IPS-15b (cell line): ENCODE results near the gene TOP3B.

Source experiments
- H3K27me3 ChIP-seq: one replicate; pipeline ENCODE4 v1.6.1; 2013; ENCODE audit warnings: low read length; ENCODE audit not compliant: control insufficient read depth, insufficient read depth
- H3K36me3 ChIP-seq: one replicate; pipeline ENCODE4 v1.6.1; 2013; ENCODE audit warnings: low read length; ENCODE audit not compliant: control insufficient read depth, insufficient read depth
- H3K4me1 ChIP-seq: one replicate; pipeline ENCODE4 v1.6.1; 2013; ENCODE audit warnings: mild to moderate bottlenecking, low read length; ENCODE audit not compliant: control insufficient read depth, insufficient read depth
- H3K4me3 ChIP-seq: one replicate; pipeline ENCODE4 v1.5.1; 2013; ENCODE audit warnings: low read depth, low read length
- H3K9ac ChIP-seq: one replicate; pipeline ENCODE4 v1.6.1; 2013; ENCODE audit warnings: low read depth, mild to moderate bottlenecking, low read length
- H3K9me3 ChIP-seq: one replicate; pipeline ENCODE4 v1.6.1; 2013; ENCODE audit warnings: mild to moderate bottlenecking, low read length; ENCODE audit not compliant: control insufficient read depth, insufficient read depth

TOP3B gene

GRCh38 chr22:21982338-21982965 is at the start of gene TOP3B:
TSS of gene TOP3B (minus strand) at chr22:21982787. CDS start at chr22:21975709, 7,078 bp downstream.
- Histone ChIP-seq H3K27me3 (peaks cover 20% of the 10 kb centered on the region), H3K9me3 (no peaks in the 10 kb centered on the region), H3K9ac (peak within 1 kb of the TSS; percentile 89), H3K36me3 (peaks cover 6% of the 10 kb centered on the region), H3K4me1 (peaks cover 2% of the 10 kb centered on the region), H3K4me3 (peak within 1 kb of the TSS; percentile 90)

- peaks cover 2% of the 10 kb centered on the region for H3K4me1 ChIP-seq
- H3K4me3 ChIP-seq = no peak overlapping the region
- H3K9me3 ChIP-seq = no peaks in the 10 kb centered on the region
- H3K9ac ChIP-seq = no peak overlapping the region
- H3K27me3 ChIP-seq = peaks cover 84% of the 10 kb centered on the region
- H3K36me3 ChIP-seq = no peaks in the 10 kb centered on the region
Measured at GRCh38 chr22:22031183-22031945, 48.8 kb upstream of the TOP3B start.

- Histone ChIP-seq H3K4me3 (no peak overlapping the region), H3K9ac (no peak overlapping the region), H3K27me3 (peaks cover 84% of the 10 kb centered on the region)
Measured at GRCh38 chr22:22030493-22031182, 48.1 kb upstream of the TOP3B start.

GRCh38 chr22:22027955-22028354 is 45.4 kb upstream of the TOP3B start:
- no peaks in the 10 kb centered on the region for H3K9me3 ChIP-seq
- no peak overlapping the region for H3K9ac ChIP-seq
- H3K4me1 ChIP-seq = peaks cover 8% of the 10 kb centered on the region
- peaks cover 81% of the 10 kb centered on the region for H3K27me3 ChIP-seq
- H3K4me3 ChIP-seq = no peak overlapping the region
- no peaks in the 10 kb centered on the region for H3K36me3 ChIP-seq

More at GRCh38 chr22:22030493-22031182, 48.1 kb upstream of the TOP3B start:
- Histone ChIP-seq H3K4me1 (peaks cover 8% of the 10 kb centered on the region), H3K9me3 (no peaks in the 10 kb centered on the region), H3K36me3 (no peaks in the 10 kb centered on the region)

GRCh38 chr22:22026157-22026831 is 43.7 kb upstream of the TOP3B start:
- no peaks in the 10 kb centered on the region for H3K36me3 ChIP-seq
- no peak overlapping the region for H3K9ac ChIP-seq
- H3K27me3 ChIP-seq = peaks cover 80% of the 10 kb centered on the region
- H3K4me1 ChIP-seq = peaks cover 8% of the 10 kb centered on the region
- no peaks in the 10 kb centered on the region for H3K9me3 ChIP-seq
- no peak overlapping the region for H3K4me3 ChIP-seq

GRCh38 chr22:22025320-22026156 is 43.0 kb upstream of the TOP3B start:
- H3K36me3 ChIP-seq = no peaks in the 10 kb centered on the region
- no peak overlapping the region for H3K4me3 ChIP-seq
- no peaks in the 10 kb centered on the region for H3K9me3 ChIP-seq
- no peak overlapping the region for H3K9ac ChIP-seq
- peaks cover 6% of the 10 kb centered on the region for H3K4me1 ChIP-seq
- H3K27me3 ChIP-seq = peaks cover 80% of the 10 kb centered on the region

GRCh38 chr22:22024440-22024839 is 41.9 kb upstream of the TOP3B start:
- H3K4me1 ChIP-seq = peaks cover 6% of the 10 kb centered on the region
- H3K27me3 ChIP-seq = peaks cover 84% of the 10 kb centered on the region
- H3K4me3 ChIP-seq = no peak overlapping the region
- H3K9me3 ChIP-seq = no peaks in the 10 kb centered on the region
- H3K36me3 ChIP-seq = no peaks in the 10 kb centered on the region
- H3K9ac ChIP-seq = no peak overlapping the region

- Histone ChIP-seq H3K27me3 (peaks cover 78% of the 10 kb centered on the region), H3K4me3 (no peak overlapping the region), H3K4me1 (peaks cover 6% of the 10 kb centered on the region), H3K36me3 (no peaks in the 10 kb centered on the region), H3K9ac (no peak overlapping the region), H3K9me3 (no peaks in the 10 kb centered on the region)
Measured at GRCh38 chr22:22023581-22024137, 41.1 kb upstream of the TOP3B start.

- H3K27me3 ChIP-seq = peaks cover 74% of the 10 kb centered on the region
- no peaks in the 10 kb centered on the region for H3K9me3 ChIP-seq
- no peak overlapping the region for H3K9ac ChIP-seq
- peaks cover 6% of the 10 kb centered on the region for H3K4me1 ChIP-seq
- H3K36me3 ChIP-seq = no peaks in the 10 kb centered on the region
- H3K4me3 ChIP-seq = no peak overlapping the region
Measured at GRCh38 chr22:22022947-22023534, 40.5 kb upstream of the TOP3B start.

GRCh38 chr22:22022255-22022840 is 39.8 kb upstream of the TOP3B start:
- Histone ChIP-seq H3K36me3 (no peaks in the 10 kb centered on the region), H3K9ac (no peak overlapping the region), H3K4me1 (peaks cover 6% of the 10 kb centered on the region), H3K27me3 (peaks cover 75% of the 10 kb centered on the region), H3K4me3 (no peak overlapping the region), H3K9me3 (no peaks in the 10 kb centered on the region)
